Spleen (tissue), 11 donors: ENCODE measurements around the gene BTG2. TPM values are rescaled to one million over a fixed set of nuclear protein-coding genes. Genes with fewer than 3 reads are reported as not detected.

ENCODE experiments used
- DNase-seq: peaks from one replicate; pipeline ENCODE4 v3.0.0-alpha.2; 2020
- H3K27ac ChIP-seq, 8 donors: fragments of 200-600 bp; sonication (generic) in 7 of 8; 1 replicate in 4 of 8; 2 replicates in 4 of 8; pipeline versions ENCODE4 v1.5.0 to v1.8.0; 2016 to 2021; ENCODE audit warnings: inconsistent platforms in 4 of 8, mild to moderate bottlenecking in 4 of 8, moderate library complexity in 1 of 8
- H3K27me3 ChIP-seq, 7 donors: fragments of 200-600 bp; sonication (generic) in 6 of 7; replicated peaks in 1 of 7; 1 replicate in 4 of 7; 2 replicates in 3 of 7; pipeline versions ENCODE4 v1.5.0 to v1.8.0; 2016 to 2021; ENCODE audit warnings: inconsistent platforms in 3 of 7, mild to moderate bottlenecking in 1 of 7
- H3K36me3 ChIP-seq, 6 donors: fragments of 200-600 bp; sonication (generic) in 5 of 6; 1 replicate in 4 of 6; 2 replicates in 2 of 6; pipeline versions ENCODE4 v1.5.0 to v1.8.0; 2016 to 2021; ENCODE audit warnings: inconsistent platforms in 2 of 6
- H3K4me1 ChIP-seq, 6 donors: fragments of 200-600 bp; sonication (generic) in 5 of 6; 1 replicate in 3 of 6; 2 replicates in 3 of 6; pipeline versions ENCODE4 v1.5.0 to v1.8.0; 2016 to 2021; ENCODE audit warnings: inconsistent platforms in 3 of 6
- H3K4me3 ChIP-seq, 8 donors: fragments of 200-600 bp; sonication (generic) in 7 of 8; 1 replicate in 4 of 8; 2 replicates in 4 of 8; pipeline versions ENCODE4 v1.5.0 to v1.8.0; 2016 to 2021; ENCODE audit warnings: inconsistent platforms in 4 of 8, mild to moderate bottlenecking in 4 of 8, moderate library complexity in 2 of 8
- H3K9me3 ChIP-seq, 8 donors: fragments of 200-600 bp; sonication (generic) in 7 of 8; 1 replicate in 4 of 8; 2 replicates in 4 of 8; pipeline versions ENCODE4 v1.5.0 to v1.8.0; 2016 to 2021; ENCODE audit warnings: inconsistent platforms in 4 of 8
- POLR2A ChIP-seq, 3 donors: fragments of 450-650 bp; IDR thresholded peaks; one replicate each; pipeline ENCODE4 v1.5.1; 2017; ENCODE audit warnings: antibody characterized with exemption in 3 of 3, mild to moderate bottlenecking in 1 of 3
- POLR2AphosphoS5 ChIP-seq, 3 donors: sonication (generic); formaldehyde crosslinking; IDR thresholded peaks; one replicate each; pipeline ENCODE4 v1.5.1; 2017; ENCODE audit warnings: antibody characterized with exemption in 3 of 3
- WGBS, 5 donors: extraction: QIAGEN DNeasy Blood & Tissue Kit in 3 of 5; methylation state at CpG; one replicate each; pipeline versions ENCODE4 v1.1.5 to v1.1.7; 2013 to 2018; 5-methylcytosine and 5-hydroxymethylcytosine counted together
- intact Hi-C: fragments of 100-400 bp; cut with DNase I; formaldehyde crosslinking; loops from one replicate; pipeline ENCODE4 v1.15.0; 2023; ENCODE audit warnings: low total_unique reads
- polyA plus RNA-seq, 3 donors: library from polyadenylated mRNA; stranded (reverse); fragments of 200-250 nt; gene quantifications; one replicate each; pipeline ENCODE4 v1.2.1, GENCODE V29; 2013
- total RNA-seq, 7 donors: library from RNA; depleted of rRNA in 3 of 7; stranded (reverse); fragments of >200 nt in 3 of 7; fragmentation: NEBNext Ultra II Directional in 4 of 7; extraction: Animal tissue kit (Norgen Biotek cat#: 25700) in 4 of 7; gene quantifications; one replicate each; pipeline versions ENCODE4 v1.1.0 to v1.2.1, GENCODE V29; 2016 to 2021
- TF ChIP-seq, protein P1 (sequence below), 11 experiments: fragments of 200-600 bp in 7 of 11; fragments of 450-650 bp in 4 of 11; sonication (generic) in 4 of 11; IDR thresholded peaks in 8 of 11; conservative IDR thresholded peaks in 3 of 11; 1 replicate in 7 of 11; 2 replicates in 4 of 11; pipeline versions ENCODE4 v1.4.0 to v1.8.0; 2016 to 2021; ENCODE audit warnings: antibody characterized with exemption in 11 of 11, inconsistent platforms in 4 of 11, mild to moderate bottlenecking in 1 of 11
- donor health status: healthy with polysubstance abuse.
- donor health status: DM: no; HTN: no; CAD: no; lungs with moderate emphysema.
- donor health status: DM: no; HTN: no; CAD: no.
- donor health status: Bipolar disorder and iron deficiency.
- donor health status: healthy.
- donor health status: DM: no; HTN: no; CAD: no.
- donor health status: DM: yes; HTN: yes; CAD: no.

BTG2 gene
- total and polyA plus RNA-seq, 10 donors: 55.5 to 186 (median 124) TPM

DNA sequence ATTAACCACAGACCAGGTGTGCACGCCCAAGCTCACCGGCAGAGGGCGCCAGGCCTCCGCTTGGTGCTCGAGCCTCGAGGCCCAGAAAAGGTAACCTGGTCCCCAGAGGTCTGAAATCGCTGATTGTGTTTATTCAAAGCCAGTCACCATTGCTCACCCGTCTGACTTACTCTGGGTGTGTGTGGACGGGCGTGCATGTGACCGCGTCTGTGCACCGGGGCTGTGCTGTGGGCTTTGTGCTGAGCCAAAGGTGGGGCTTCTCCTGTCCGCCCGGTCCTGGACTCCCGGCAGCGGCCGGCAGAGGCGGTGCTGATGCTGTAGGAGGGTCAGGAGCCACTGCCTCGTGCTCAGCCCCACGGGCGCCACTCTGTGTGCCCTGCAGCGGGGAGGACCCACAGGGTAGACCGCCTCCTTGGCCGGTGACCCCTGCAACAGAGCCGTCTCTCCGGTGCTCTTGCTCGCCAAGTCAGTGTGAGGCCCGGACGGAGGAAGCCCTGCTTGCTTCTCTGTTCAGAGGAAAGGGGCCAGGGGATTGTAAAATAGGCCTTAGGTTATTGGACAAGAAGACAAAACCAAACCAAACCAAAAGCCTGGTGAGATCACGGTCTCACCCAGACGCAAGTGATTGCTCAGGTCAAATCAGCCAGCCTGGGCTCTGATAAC, 32.0 kb upstream of the BTG2 start:
- peak; percentile 98 for DNase-seq
- H3K27me3 ChIP-seq: no peaks in the 10 kb centered on the region
- H3K4me1 ChIP-seq: peaks cover 38 to 100% (median 76%) of the 10 kb centered on the region in 6 donors
- H3K4me3 ChIP-seq: peak overlapping the region; percentile 24 to 69 (median 41)
- no peaks in the 10 kb centered on the region for H3K36me3 ChIP-seq
- intact Hi-C loops: loop anchor here (5.0 kb wide), 2 partner anchors 34 to 64 kb away; partner anchors contain the start of gene BTG2
- TF ChIP-seq, protein P1, sequence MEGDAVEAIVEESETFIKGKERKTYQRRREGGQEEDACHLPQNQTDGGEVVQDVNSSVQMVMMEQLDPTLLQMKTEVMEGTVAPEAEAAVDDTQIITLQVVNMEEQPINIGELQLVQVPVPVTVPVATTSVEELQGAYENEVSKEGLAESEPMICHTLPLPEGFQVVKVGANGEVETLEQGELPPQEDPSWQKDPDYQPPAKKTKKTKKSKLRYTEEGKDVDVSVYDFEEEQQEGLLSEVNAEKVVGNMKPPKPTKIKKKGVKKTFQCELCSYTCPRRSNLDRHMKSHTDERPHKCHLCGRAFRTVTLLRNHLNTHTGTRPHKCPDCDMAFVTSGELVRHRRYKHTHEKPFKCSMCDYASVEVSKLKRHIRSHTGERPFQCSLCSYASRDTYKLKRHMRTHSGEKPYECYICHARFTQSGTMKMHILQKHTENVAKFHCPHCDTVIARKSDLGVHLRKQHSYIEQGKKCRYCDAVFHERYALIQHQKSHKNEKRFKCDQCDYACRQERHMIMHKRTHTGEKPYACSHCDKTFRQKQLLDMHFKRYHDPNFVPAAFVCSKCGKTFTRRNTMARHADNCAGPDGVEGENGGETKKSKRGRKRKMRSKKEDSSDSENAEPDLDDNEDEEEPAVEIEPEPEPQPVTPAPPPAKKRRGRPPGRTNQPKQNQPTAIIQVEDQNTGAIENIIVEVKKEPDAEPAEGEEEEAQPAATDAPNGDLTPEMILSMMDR (IDR thresholded peaks at IDR 0.05 in 8 of 11, conservative IDR thresholded peaks at IDR 0.05 in 3 of 11): peak; percentile 91 to 99 (median 99)
- TF ChIP-seq POLR2AphosphoS5 (IDR thresholded peaks at IDR 0.05): peak; percentile 87 to 89 (median 88)
- TF ChIP-seq POLR2A (IDR thresholded peaks at IDR 0.05): no peak
- no peaks in the 10 kb centered on the region for H3K9me3 ChIP-seq
- 11 to 20% (median 15%) methylated on average over 24 to 32 of the region's 32 CpGs for WGBS, 5 donors
- peak overlapping the region; percentile 66 to 90 (median 86) for H3K27ac ChIP-seq

DNA sequence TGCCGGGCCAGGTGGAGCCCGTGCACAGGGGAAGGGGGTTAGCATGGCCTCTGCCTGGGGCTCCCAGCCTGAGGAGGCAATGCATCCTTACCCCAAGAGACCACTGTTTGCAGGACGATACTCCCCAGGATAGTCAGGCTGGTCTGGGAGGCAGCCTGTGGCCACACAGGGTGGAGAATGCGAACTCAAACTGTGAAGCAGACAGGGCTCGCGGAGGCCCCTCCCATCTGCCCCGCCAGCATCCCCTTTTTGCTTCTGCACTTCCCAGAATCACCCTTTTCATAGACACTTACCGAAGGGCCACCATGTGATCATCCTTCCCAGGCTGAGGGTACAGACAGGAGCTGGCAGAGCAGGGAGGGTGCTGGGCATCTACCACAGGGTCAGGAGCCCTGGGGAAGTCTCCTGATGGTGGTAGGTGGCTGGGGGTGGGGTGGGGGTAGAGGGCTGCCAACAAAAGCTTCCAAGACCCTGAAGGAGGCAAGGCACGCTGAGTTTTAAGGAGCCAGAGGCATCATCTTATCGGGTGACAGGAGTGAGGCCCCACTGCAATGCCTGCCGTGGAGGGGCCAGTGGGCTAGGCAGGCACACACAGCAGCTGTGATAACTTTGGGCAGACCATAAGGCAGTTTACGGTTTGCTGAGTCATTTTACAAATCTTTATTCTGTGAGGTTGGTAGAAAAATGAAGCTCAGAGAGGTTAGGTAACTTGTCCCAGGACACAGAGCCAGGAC, 31.3 kb upstream of the BTG2 start:
- H3K27ac ChIP-seq: peak overlapping the region; percentile 66 to 90 (median 86)
- peak overlapping the region; percentile 24 to 69 (median 41) for H3K4me3 ChIP-seq
- H3K27me3 ChIP-seq: no peaks in the 10 kb centered on the region
- 42 to 59% (median 51%) methylated on average over 2 to 12 of the region's 12 CpGs for WGBS, 5 donors
- H3K36me3 ChIP-seq: no peaks in the 10 kb centered on the region
- peaks cover 32 to 100% (median 77%) of the 10 kb centered on the region in 6 donors for H3K4me1 ChIP-seq
- peak; percentile 94 for DNase-seq
- intact Hi-C loops: loop anchor here (5.0 kb wide), 2 partner anchors 33 to 63 kb away; partner anchors contain the start of gene BTG2
- H3K9me3 ChIP-seq: no peaks in the 10 kb centered on the region
- TF ChIP-seq POLR2A (IDR thresholded peaks at IDR 0.05) (no peak), POLR2AphosphoS5 (IDR thresholded peaks at IDR 0.05) (peak in 2 of 3 donors; percentile 73 to 74)
- TF ChIP-seq, protein P1 (IDR thresholded peaks at IDR 0.05 in 8 of 11, conservative IDR thresholded peaks at IDR 0.05 in 3 of 11): no peak

DNA sequence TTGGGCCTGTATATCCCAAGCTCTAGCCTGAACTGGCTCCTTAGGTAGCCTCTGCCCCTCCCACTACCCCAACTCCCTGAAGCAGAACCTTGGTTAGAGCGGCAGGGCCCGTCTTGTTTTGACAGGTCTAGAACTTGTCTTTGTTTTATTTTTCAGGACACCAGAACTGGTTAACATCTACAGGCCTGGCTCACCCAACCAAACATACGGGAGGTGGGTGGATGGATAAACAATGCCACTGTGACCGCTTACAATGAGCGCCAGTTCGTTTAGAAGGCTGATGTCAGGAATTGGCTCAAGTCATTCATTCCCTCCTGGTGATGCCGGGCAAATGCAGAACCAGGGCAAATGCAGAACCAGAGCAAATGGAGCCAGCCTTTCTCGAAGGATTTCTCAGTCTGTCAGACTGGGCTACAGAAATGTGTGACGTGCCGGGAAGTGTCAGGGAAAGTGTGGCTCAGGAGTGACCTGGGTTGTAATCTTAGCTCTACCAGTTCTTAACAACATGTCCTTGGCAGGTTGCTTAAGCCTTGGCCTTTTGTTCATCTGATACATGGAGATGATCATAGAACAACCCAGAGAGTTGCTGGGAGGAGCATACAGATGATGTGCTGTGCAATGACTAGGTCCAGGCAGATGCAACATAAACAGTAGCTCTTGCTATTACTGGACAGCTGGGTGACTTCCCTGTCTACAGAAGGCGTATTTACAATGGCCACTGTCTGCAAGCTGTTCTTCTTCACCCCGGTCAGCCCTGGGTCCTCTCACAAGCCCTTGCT, 30.5 kb upstream of the BTG2 start:
- 76 to 87% (median 84%) methylated on average over 12 of the region's 12 CpGs for WGBS, 5 donors
- Histone ChIP-seq H3K9me3 (no peaks in the 10 kb centered on the region), H3K4me3 (peak overlapping the region in 1 of 8 donors; percentile 69), H3K4me1 (peaks cover 32 to 100% (median 76%) of the 10 kb centered on the region in 6 donors), H3K27me3 (no peaks in the 10 kb centered on the region), H3K36me3 (no peaks in the 10 kb centered on the region), H3K27ac (peak overlapping the region in 7 of 8 donors; percentile 79 to 90 (median 88))
- TF ChIP-seq POLR2A (IDR thresholded peaks at IDR 0.05): no peak
- no peak for TF ChIP-seq POLR2AphosphoS5 (IDR thresholded peaks at IDR 0.05)
- TF ChIP-seq, protein P1 (IDR thresholded peaks at IDR 0.05 in 8 of 11, conservative IDR thresholded peaks at IDR 0.05 in 3 of 11): no peak
- peak; percentile 81 for DNase-seq
- intact Hi-C loops: loop anchor here (5.0 kb wide), 2 partner anchors 33 to 63 kb away; partner anchors contain the start of gene BTG2
